SK-N-SH (cell line): ENCODE measurements around the gene POLL.

Experiments
- POLR2AphosphoS5 ChIP-seq: IDR thresholded peaks from 2 replicates; pipeline ENCODE4 v1.6.1; 2012; ENCODE audit warnings: low read depth, low read length
- TEAD4 ChIP-seq: IDR thresholded peaks from 2 replicates; pipeline ENCODE4 v1.4.0; 2012; ENCODE audit warnings: mild to moderate bottlenecking, borderline replicate concordance; ENCODE audit not compliant: insufficient read depth
- TF ChIP-seq, protein P1 (sequence below): IDR thresholded peaks from 2 replicates; pipeline ENCODE4 v1.6.1; 2012; ENCODE audit warnings: mild to moderate bottlenecking, low read depth, low read length, moderate library complexity
- TF ChIP-seq, protein P2 (sequence below): fragments of 200-600 bp; sonication (generic); IDR thresholded peaks from 2 replicates; pipeline ENCODE4 v1.6.1; 2017; ENCODE audit warnings: antibody characterized with exemption, mild to moderate bottlenecking, moderate library complexity

DNA sequence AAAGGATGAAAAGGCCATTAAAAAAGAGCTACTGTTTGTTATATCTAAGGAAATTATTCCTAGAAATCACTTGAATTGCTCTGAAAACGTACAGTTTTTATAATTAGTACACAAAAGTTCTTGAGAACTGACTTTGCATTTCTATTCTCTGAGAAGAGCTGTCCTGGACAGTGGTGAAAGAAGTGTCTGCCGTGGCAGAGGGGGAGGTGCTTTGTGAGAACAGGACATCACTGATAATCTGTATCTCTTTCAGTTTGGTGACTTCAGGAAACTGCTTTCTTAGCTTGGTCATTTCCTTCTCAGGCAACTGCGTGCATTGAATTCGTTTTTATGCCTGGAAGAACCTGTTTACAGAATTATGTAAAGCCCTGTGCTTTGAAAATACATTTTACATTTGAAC is 52.1 kb downstream of the POLL start:
- TF ChIP-seq, protein P1, sequence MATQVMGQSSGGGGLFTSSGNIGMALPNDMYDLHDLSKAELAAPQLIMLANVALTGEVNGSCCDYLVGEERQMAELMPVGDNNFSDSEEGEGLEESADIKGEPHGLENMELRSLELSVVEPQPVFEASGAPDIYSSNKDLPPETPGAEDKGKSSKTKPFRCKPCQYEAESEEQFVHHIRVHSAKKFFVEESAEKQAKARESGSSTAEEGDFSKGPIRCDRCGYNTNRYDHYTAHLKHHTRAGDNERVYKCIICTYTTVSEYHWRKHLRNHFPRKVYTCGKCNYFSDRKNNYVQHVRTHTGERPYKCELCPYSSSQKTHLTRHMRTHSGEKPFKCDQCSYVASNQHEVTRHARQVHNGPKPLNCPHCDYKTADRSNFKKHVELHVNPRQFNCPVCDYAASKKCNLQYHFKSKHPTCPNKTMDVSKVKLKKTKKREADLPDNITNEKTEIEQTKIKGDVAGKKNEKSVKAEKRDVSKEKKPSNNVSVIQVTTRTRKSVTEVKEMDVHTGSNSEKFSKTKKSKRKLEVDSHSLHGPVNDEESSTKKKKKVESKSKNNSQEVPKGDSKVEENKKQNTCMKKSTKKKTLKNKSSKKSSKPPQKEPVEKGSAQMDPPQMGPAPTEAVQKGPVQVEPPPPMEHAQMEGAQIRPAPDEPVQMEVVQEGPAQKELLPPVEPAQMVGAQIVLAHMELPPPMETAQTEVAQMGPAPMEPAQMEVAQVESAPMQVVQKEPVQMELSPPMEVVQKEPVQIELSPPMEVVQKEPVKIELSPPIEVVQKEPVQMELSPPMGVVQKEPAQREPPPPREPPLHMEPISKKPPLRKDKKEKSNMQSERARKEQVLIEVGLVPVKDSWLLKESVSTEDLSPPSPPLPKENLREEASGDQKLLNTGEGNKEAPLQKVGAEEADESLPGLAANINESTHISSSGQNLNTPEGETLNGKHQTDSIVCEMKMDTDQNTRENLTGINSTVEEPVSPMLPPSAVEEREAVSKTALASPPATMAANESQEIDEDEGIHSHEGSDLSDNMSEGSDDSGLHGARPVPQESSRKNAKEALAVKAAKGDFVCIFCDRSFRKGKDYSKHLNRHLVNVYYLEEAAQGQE, result no peak
- TF ChIP-seq, protein P2, sequence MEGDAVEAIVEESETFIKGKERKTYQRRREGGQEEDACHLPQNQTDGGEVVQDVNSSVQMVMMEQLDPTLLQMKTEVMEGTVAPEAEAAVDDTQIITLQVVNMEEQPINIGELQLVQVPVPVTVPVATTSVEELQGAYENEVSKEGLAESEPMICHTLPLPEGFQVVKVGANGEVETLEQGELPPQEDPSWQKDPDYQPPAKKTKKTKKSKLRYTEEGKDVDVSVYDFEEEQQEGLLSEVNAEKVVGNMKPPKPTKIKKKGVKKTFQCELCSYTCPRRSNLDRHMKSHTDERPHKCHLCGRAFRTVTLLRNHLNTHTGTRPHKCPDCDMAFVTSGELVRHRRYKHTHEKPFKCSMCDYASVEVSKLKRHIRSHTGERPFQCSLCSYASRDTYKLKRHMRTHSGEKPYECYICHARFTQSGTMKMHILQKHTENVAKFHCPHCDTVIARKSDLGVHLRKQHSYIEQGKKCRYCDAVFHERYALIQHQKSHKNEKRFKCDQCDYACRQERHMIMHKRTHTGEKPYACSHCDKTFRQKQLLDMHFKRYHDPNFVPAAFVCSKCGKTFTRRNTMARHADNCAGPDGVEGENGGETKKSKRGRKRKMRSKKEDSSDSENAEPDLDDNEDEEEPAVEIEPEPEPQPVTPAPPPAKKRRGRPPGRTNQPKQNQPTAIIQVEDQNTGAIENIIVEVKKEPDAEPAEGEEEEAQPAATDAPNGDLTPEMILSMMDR, result no peak
- no peak for TF ChIP-seq POLR2AphosphoS5
- no peak for TF ChIP-seq TEAD4
